ENCODE results near the gene RNF133. TPM values are rescaled to one million over a fixed set of nuclear protein-coding genes. Genes with fewer than 3 reads are reported as not detected.

RNF133 gene, protein sequence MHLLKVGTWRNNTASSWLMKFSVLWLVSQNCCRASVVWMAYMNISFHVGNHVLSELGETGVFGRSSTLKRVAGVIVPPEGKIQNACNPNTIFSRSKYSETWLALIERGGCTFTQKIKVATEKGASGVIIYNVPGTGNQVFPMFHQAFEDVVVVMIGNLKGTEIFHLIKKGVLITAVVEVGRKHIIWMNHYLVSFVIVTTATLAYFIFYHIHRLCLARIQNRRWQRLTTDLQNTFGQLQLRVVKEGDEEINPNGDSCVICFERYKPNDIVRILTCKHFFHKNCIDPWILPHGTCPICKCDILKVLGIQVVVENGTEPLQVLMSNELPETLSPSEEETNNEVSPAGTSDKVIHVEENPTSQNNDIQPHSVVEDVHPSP
- not detected for polyA plus RNA-seq

GRCh38 chr7:122699017-122699416 is at the start of gene RNF133:
RNF133 (minus strand) TSS chr7:122699117; CDS start chr7:122698918, 199 bp downstream.
- no peaks in the 10 kb centered on the region for H3K9me3 ChIP-seq (ENCODE audit: control insufficient read depth in 2 of 2, insufficient read depth in 1 of 2, low read depth in 1 of 2, low read length in 1 of 2)
- no peaks in the 10 kb centered on the region for H3K36me3 ChIP-seq (ENCODE audit: control insufficient read depth in 2 of 2, insufficient read depth in 2 of 2, low read length in 1 of 2)
- no peak within 1 kb of the TSS for H3K27ac ChIP-seq (ENCODE audit: low read depth in 2 of 2, low read length in 1 of 2)
- H3K4me3 ChIP-seq (ENCODE audit: low read depth in 1 of 2, low read length in 2 of 2) = no peak within 1 kb of the TSS
- no peaks in the 10 kb centered on the region for H3K27me3 ChIP-seq (ENCODE audit: control insufficient read depth in 1 of 2, insufficient read depth in 2 of 2, low read length in 2 of 2)
- H3K4me1 ChIP-seq (ENCODE audit: control insufficient read depth in 2 of 2, insufficient read depth in 2 of 2, low read length in 1 of 2) = no peaks in the 10 kb centered on the region

GRCh38 chr7:122748195-122748594 is 49.3 kb upstream of the RNF133 start:
- Histone ChIP-seq H3K27ac (ENCODE audit: low read depth in 2 of 2, low read length in 1 of 2) (no peak overlapping the region), H3K27me3 (ENCODE audit: control insufficient read depth in 1 of 2, insufficient read depth in 2 of 2, low read length in 2 of 2) (no peaks in the 10 kb centered on the region), H3K4me1 (ENCODE audit: control insufficient read depth in 2 of 2, insufficient read depth in 2 of 2, low read length in 1 of 2) (no peaks in the 10 kb centered on the region), H3K9me3 (ENCODE audit: control insufficient read depth in 2 of 2, insufficient read depth in 1 of 2, low read depth in 1 of 2, low read length in 1 of 2) (no peaks in the 10 kb centered on the region), H3K4me3 (ENCODE audit: low read depth in 1 of 2, low read length in 2 of 2) (no peak overlapping the region), H3K36me3 (ENCODE audit: control insufficient read depth in 2 of 2, insufficient read depth in 2 of 2, low read length in 1 of 2) (no peaks in the 10 kb centered on the region)
- WGBS, 2 donors = 86 to 92% methylated on average over 2 of the region's 2 CpGs

DNA sequence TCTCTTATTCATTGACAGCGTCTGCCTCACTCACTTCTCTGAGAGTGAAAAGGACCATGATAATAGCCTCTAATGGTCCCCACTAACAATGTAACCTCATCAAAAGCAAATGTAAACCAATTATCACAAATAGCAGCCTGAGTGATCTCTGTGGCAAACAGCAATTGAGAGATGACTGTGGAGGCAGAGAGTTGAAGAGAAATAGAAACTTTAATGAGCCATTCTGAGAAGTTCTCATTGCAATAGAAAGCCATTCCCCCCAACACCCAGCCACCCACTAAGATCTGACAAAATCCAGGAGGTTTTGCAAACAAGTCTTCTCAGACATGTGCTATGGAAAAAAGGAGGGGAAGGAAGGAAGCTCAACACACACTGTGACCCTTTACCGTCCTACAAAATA is 48.0 kb upstream of the RNF133 start:
- Histone ChIP-seq H3K36me3 (ENCODE audit: control insufficient read depth in 2 of 2, insufficient read depth in 2 of 2, low read length in 1 of 2) (no peaks in the 10 kb centered on the region), H3K4me3 (ENCODE audit: low read depth in 1 of 2, low read length in 2 of 2) (no peak overlapping the region), H3K27ac (ENCODE audit: low read depth in 2 of 2, low read length in 1 of 2) (no peak overlapping the region), H3K4me1 (ENCODE audit: control insufficient read depth in 2 of 2, insufficient read depth in 2 of 2, low read length in 1 of 2) (no peaks in the 10 kb centered on the region), H3K27me3 (ENCODE audit: control insufficient read depth in 1 of 2, insufficient read depth in 2 of 2, low read length in 2 of 2) (no peaks in the 10 kb centered on the region), H3K9me3 (ENCODE audit: control insufficient read depth in 2 of 2, insufficient read depth in 1 of 2, low read depth in 1 of 2, low read length in 1 of 2) (no peaks in the 10 kb centered on the region)
- WGBS, 2 donors = 73 to 84% methylated on average over 2 of the region's 2 CpGs

GRCh38 chr7:122743211-122743610 is 44.3 kb upstream of the RNF133 start:
- Histone ChIP-seq H3K4me3 (ENCODE audit: low read depth in 1 of 2, low read length in 2 of 2) (no peak overlapping the region), H3K27ac (ENCODE audit: low read depth in 2 of 2, low read length in 1 of 2) (no peak overlapping the region), H3K4me1 (ENCODE audit: control insufficient read depth in 2 of 2, insufficient read depth in 2 of 2, low read length in 1 of 2) (no peaks in the 10 kb centered on the region), H3K27me3 (ENCODE audit: control insufficient read depth in 1 of 2, insufficient read depth in 2 of 2, low read length in 2 of 2) (no peaks in the 10 kb centered on the region), H3K9me3 (ENCODE audit: control insufficient read depth in 2 of 2, insufficient read depth in 1 of 2, low read depth in 1 of 2, low read length in 1 of 2) (no peaks in the 10 kb centered on the region), H3K36me3 (ENCODE audit: control insufficient read depth in 2 of 2, insufficient read depth in 2 of 2, low read length in 1 of 2) (no peaks in the 10 kb centered on the region)

DNA sequence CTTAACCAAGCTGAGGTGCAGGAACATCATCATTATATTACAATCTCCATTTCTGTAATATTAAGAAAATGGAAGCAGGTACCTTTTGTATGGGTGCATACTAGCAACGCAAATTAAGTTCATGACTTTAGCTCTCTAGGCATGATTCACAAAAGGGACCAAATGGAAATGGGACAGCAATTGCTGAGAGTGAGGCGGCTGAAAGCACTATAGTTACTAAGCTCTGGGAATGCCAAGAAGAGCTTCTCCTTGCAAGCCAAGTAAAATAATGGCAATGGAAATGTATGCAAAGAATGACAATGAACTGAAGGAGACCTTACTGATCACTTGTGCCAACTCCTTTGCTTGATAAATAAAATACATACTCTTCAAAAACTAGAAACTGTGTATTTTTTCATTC is 40.0 kb upstream of the RNF133 start:
- H3K27me3 ChIP-seq (ENCODE audit: control insufficient read depth in 1 of 2, insufficient read depth in 2 of 2, low read length in 2 of 2) = no peaks in the 10 kb centered on the region
- H3K4me3 ChIP-seq (ENCODE audit: low read depth in 1 of 2, low read length in 2 of 2) = no peak overlapping the region
- no peaks in the 10 kb centered on the region for H3K4me1 ChIP-seq (ENCODE audit: control insufficient read depth in 2 of 2, insufficient read depth in 2 of 2, low read length in 1 of 2)
- no peak overlapping the region for H3K27ac ChIP-seq (ENCODE audit: low read depth in 2 of 2, low read length in 1 of 2)
- 65 to 69% methylated on average over 2 of the region's 2 CpGs for WGBS, 2 donors
- H3K9me3 ChIP-seq (ENCODE audit: control insufficient read depth in 2 of 2, insufficient read depth in 1 of 2, low read depth in 1 of 2, low read length in 1 of 2) = no peaks in the 10 kb centered on the region
- no peaks in the 10 kb centered on the region for H3K36me3 ChIP-seq (ENCODE audit: control insufficient read depth in 2 of 2, insufficient read depth in 2 of 2, low read length in 1 of 2)

DNA sequence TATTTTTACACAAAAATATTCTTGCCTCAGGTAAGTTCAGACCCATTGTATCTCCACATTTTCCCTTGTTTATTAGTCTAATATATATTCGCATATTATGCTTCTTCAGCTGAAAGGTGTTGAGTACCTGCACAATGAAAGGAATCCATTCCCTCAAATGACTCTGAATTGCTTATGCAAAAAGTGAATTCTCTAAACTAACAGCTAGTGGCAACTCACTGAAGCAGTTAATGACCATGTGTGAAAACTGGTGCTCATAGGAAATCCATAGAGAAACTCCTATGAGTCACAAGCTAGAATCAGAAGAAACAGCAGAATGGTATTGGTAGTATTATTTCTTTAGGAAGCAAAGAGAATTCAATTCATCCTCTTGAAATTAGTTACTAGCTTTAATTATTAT is 37.3 kb upstream of the RNF133 start:
- WGBS, 2 donors = 91 to 94% methylated on average over 1 of the region's 1 CpG
- H3K36me3 ChIP-seq (ENCODE audit: control insufficient read depth in 2 of 2, insufficient read depth in 2 of 2, low read length in 1 of 2) = no peaks in the 10 kb centered on the region
- H3K4me1 ChIP-seq (ENCODE audit: control insufficient read depth in 2 of 2, insufficient read depth in 2 of 2, low read length in 1 of 2) = no peaks in the 10 kb centered on the region
- H3K4me3 ChIP-seq (ENCODE audit: low read depth in 1 of 2, low read length in 2 of 2) = no peak overlapping the region
- no peak overlapping the region for H3K27ac ChIP-seq (ENCODE audit: low read depth in 2 of 2, low read length in 1 of 2)
- no peaks in the 10 kb centered on the region for H3K27me3 ChIP-seq (ENCODE audit: control insufficient read depth in 1 of 2, insufficient read depth in 2 of 2, low read length in 2 of 2)
- H3K9me3 ChIP-seq (ENCODE audit: control insufficient read depth in 2 of 2, insufficient read depth in 1 of 2, low read depth in 1 of 2, low read length in 1 of 2) = no peaks in the 10 kb centered on the region

DNA sequence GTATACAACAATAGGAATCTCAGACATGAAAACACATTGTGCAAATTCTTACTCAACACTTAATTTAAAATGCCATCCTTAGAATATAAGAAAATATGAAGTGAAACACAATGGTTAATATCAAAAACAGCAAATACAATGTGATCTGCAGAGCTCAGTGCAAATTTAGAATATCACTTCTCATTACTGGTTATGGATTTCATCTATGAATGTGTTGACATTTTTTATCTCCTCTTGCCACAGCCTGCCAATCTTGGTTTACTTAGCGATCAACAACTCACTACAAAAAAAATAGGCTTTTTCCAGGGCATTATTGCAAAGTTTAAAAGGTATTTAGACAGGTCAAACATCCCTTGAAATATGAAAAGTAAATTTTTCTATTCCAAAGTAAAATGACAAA is 28.8 kb upstream of the RNF133 start:
- 78 to 79% methylated on average over 1 of the region's 1 CpG for WGBS, 2 donors
- H3K4me3 ChIP-seq (ENCODE audit: low read depth in 1 of 2, low read length in 2 of 2) = no peak overlapping the region

GRCh38 chr7:122727354-122727753 is 28.4 kb upstream of the RNF133 start:
- no peaks in the 10 kb centered on the region for H3K36me3 ChIP-seq (ENCODE audit: control insufficient read depth in 2 of 2, insufficient read depth in 2 of 2, low read length in 1 of 2)
- no peaks in the 10 kb centered on the region for H3K9me3 ChIP-seq (ENCODE audit: control insufficient read depth in 2 of 2, insufficient read depth in 1 of 2, low read depth in 1 of 2, low read length in 1 of 2)
- no peak overlapping the region for H3K27ac ChIP-seq (ENCODE audit: low read depth in 2 of 2, low read length in 1 of 2)
- H3K4me1 ChIP-seq (ENCODE audit: control insufficient read depth in 2 of 2, insufficient read depth in 2 of 2, low read length in 1 of 2) = no peaks in the 10 kb centered on the region
- H3K27me3 ChIP-seq (ENCODE audit: control insufficient read depth in 1 of 2, insufficient read depth in 2 of 2, low read length in 2 of 2) = no peaks in the 10 kb centered on the region
- H3K4me3 ChIP-seq (ENCODE audit: low read depth in 1 of 2, low read length in 2 of 2) = no peak overlapping the region

More for the DNA sequence above, 28.8 kb upstream of the RNF133 start:
- Histone ChIP-seq H3K36me3 (ENCODE audit: control insufficient read depth in 2 of 2, insufficient read depth in 2 of 2, low read length in 1 of 2) (no peaks in the 10 kb centered on the region), H3K27ac (ENCODE audit: low read depth in 2 of 2, low read length in 1 of 2) (no peak overlapping the region), H3K9me3 (ENCODE audit: control insufficient read depth in 2 of 2, insufficient read depth in 1 of 2, low read depth in 1 of 2, low read length in 1 of 2) (no peaks in the 10 kb centered on the region), H3K4me1 (ENCODE audit: control insufficient read depth in 2 of 2, insufficient read depth in 2 of 2, low read length in 1 of 2) (no peaks in the 10 kb centered on the region), H3K27me3 (ENCODE audit: control insufficient read depth in 1 of 2, insufficient read depth in 2 of 2, low read length in 2 of 2) (no peaks in the 10 kb centered on the region)

DNA sequence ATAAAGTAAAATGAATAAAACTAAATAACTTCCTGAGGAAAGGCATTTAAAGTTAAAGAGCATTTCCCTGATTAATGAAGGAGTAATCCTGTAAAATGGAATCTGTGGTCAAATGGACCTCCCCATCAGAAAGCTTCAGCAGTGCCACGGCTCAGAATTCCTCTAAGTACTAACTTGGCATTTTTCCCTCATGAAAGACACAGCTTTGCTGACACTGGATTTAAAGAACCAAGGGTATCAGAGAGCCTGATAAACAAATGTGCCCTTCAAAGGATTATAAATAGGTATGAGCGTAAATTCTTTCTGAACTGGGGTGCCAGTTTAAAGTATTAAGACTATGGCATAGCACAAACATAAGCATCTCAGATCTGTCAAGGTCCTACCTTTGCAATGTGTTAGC is 28.0 kb upstream of the RNF133 start:
- 65 to 71% methylated on average over 2 of the region's 2 CpGs for WGBS, 2 donors
- Histone ChIP-seq H3K36me3 (ENCODE audit: control insufficient read depth in 2 of 2, insufficient read depth in 2 of 2, low read length in 1 of 2) (no peaks in the 10 kb centered on the region), H3K27ac (ENCODE audit: low read depth in 2 of 2, low read length in 1 of 2) (no peak overlapping the region), H3K9me3 (ENCODE audit: control insufficient read depth in 2 of 2, insufficient read depth in 1 of 2, low read depth in 1 of 2, low read length in 1 of 2) (no peaks in the 10 kb centered on the region), H3K27me3 (ENCODE audit: control insufficient read depth in 1 of 2, insufficient read depth in 2 of 2, low read length in 2 of 2) (no peaks in the 10 kb centered on the region), H3K4me3 (ENCODE audit: low read depth in 1 of 2, low read length in 2 of 2) (no peak overlapping the region), H3K4me1 (ENCODE audit: control insufficient read depth in 2 of 2, insufficient read depth in 2 of 2, low read length in 1 of 2) (no peaks in the 10 kb centered on the region)

DNA sequence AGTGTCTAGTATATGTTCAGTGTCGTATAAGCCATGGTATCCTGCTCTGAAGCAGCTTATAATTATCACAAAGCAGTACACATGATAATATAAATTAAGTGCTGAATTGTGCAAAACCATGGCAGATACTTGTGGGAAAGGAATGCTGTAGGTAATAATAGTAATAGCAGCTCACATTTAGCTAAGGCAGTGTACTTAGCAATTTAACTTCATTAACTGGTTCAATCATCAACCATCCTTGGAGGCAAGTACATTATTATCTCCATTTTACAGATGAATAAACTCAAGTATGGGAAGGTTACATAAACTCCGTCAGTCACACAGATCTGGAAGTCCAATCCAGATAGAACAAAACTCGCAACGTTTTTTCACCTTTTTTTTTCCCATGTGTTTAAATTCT is 25.4 kb upstream of the RNF133 start:
- no peak overlapping the region for H3K27ac ChIP-seq (ENCODE audit: low read depth in 2 of 2, low read length in 1 of 2)
- H3K36me3 ChIP-seq (ENCODE audit: control insufficient read depth in 2 of 2, insufficient read depth in 2 of 2, low read length in 1 of 2) = no peaks in the 10 kb centered on the region
- WGBS, 2 donors = 72 to 89% methylated on average over 4 of the region's 4 CpGs
- H3K9me3 ChIP-seq (ENCODE audit: control insufficient read depth in 2 of 2, insufficient read depth in 1 of 2, low read depth in 1 of 2, low read length in 1 of 2) = no peaks in the 10 kb centered on the region
- H3K27me3 ChIP-seq (ENCODE audit: control insufficient read depth in 1 of 2, insufficient read depth in 2 of 2, low read length in 2 of 2) = no peaks in the 10 kb centered on the region
- no peaks in the 10 kb centered on the region for H3K4me1 ChIP-seq (ENCODE audit: control insufficient read depth in 2 of 2, insufficient read depth in 2 of 2, low read length in 1 of 2)
- no peak overlapping the region for H3K4me3 ChIP-seq (ENCODE audit: low read depth in 1 of 2, low read length in 2 of 2)

Measured in esophagus (tissue), 2 donors.